Activated B cell treated with CpG ODN at 0.5 μM for 24 hours (primary cell): ENCODE results near the gene SGPL1. TPM values are rescaled to one million over a fixed set of nuclear protein-coding genes. Genes with fewer than 3 reads are reported as not detected.

ENCODE experiments used
- ATAC-seq: fragments of 200-7000 bp; cut with Tn5 transposase; one replicate; pipeline ENCODE4 v1.10.0; 2021; ENCODE audit warnings: low read depth, mild to moderate bottlenecking, moderate library complexity
- CTCF ChIA-PET: fragments of 350-600 bp; sonication (Branson Sonifier 250); formaldehyde crosslinking; loops from one replicate; lab custom pipeline; 2021; ENCODE audit warnings: antibody characterized with exemption; lab: Charles Lee
- POLR2A ChIA-PET: fragments of 350-600 bp; sonication (Branson Sonifier 250); formaldehyde crosslinking; loops from one replicate; lab custom pipeline; 2021; ENCODE audit warnings: antibody characterized with exemption; lab: Charles Lee
- DNase-seq: peaks from one replicate; pipeline ENCODE4 v3.0.0; 2022
- H3K27ac Mint-ChIP-seq: one replicate; pipeline ENCODE4 v1.8.0; 2020; ENCODE audit warnings: mixed read lengths
- H3K27me3 Mint-ChIP-seq: one replicate; pipeline ENCODE4 v1.8.0; 2021; ENCODE audit warnings: mixed read lengths
- H3K36me3 Mint-ChIP-seq: one replicate; pipeline ENCODE4 v1.8.0; 2021; ENCODE audit warnings: low read depth, mixed read lengths
- H3K4me1 Mint-ChIP-seq: one replicate; pipeline ENCODE4 v1.8.0; 2021; ENCODE audit warnings: mixed read lengths
- H3K4me3 Mint-ChIP-seq: one replicate; pipeline ENCODE4 v1.8.0; 2020; ENCODE audit warnings: mild to moderate bottlenecking, mixed read lengths
- H3K9me3 Mint-ChIP-seq: one replicate; pipeline ENCODE4 v1.8.0; 2020; ENCODE audit warnings: mixed read lengths
- intact Hi-C: fragments of 100-400 bp; cut with micrococcal nuclease; formaldehyde crosslinking; loops from one replicate; pipeline ENCODE4 v1.15.1; 2024
- total RNA-seq: library from RNA; stranded (reverse); gene quantifications from 2 replicates; pipeline ENCODE4 v1.2.3, GENCODE V29; 2022
- TF ChIP-seq, protein P1 (sequence below): fragments of 200-600 bp; IDR thresholded peaks from one replicate; pipeline ENCODE4 v1.8.0; 2022; ENCODE audit warnings: antibody characterized with exemption, mild to moderate bottlenecking

SGPL1 gene
- total RNA-seq, 1 donor from 2014 or later: 36.3 TPM

DNA sequence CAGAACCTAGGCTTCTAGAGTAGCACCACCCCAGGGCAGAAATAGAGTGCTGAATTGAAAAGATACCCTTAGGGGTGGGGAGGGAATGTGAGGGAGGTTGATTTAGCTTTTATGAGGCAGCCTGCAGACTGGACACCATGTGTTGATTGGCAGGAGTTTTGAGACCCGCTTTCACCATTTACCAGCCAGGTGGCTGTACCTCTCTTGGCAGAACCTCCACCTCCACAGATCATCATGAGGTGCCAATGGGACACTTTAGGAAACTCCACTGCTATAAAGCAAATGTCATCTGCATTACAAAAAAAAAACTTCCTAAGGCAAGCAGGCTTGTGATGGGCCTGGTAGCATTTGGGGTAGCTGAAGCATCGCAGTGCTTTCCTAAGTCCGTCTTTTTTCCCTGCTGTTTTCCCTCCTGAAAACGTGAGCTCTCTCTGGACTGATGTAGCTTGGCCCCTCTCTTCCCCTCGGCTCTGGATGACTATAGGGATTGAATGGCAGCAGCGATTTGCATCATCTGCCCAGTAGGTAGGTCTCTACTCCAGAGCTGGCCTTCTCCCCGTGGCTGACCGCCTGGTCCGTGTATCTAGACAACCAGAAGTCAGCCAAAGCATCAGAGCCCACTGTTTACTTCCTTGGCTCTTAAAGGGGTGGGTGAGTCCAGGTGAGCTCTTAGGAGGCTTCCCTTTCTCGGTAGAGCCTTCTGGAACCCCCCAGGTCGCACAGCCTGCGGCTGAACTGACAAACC lies 71.3 kb downstream of the SGPL1 start:
- ChIA-PET CTCF (interaction anchor here (0.7 kb wide), 1 partner anchor 416 kb away, joined by 3 read pairs; no protein-coding TSS in a partner anchor), POLR2A (interaction anchor here (0.5 to 1.8 kb wide), 2 partner anchors 70 to 358 kb away, joined by 3 to 5 read pairs; no protein-coding TSS in a partner anchor)
- Mint-ChIP-seq H3K9me3 (no peaks in the 10 kb centered on the region), H3K27me3 (no peaks in the 10 kb centered on the region), H3K4me3 (peak overlapping the region; percentile 84), H3K36me3 (peaks cover 22% of the 10 kb centered on the region), H3K27ac (peak overlapping the region; percentile 66), H3K4me1 (peaks cover 8% of the 10 kb centered on the region)
- DNase-seq: no peak
- TF ChIP-seq, protein P1, sequence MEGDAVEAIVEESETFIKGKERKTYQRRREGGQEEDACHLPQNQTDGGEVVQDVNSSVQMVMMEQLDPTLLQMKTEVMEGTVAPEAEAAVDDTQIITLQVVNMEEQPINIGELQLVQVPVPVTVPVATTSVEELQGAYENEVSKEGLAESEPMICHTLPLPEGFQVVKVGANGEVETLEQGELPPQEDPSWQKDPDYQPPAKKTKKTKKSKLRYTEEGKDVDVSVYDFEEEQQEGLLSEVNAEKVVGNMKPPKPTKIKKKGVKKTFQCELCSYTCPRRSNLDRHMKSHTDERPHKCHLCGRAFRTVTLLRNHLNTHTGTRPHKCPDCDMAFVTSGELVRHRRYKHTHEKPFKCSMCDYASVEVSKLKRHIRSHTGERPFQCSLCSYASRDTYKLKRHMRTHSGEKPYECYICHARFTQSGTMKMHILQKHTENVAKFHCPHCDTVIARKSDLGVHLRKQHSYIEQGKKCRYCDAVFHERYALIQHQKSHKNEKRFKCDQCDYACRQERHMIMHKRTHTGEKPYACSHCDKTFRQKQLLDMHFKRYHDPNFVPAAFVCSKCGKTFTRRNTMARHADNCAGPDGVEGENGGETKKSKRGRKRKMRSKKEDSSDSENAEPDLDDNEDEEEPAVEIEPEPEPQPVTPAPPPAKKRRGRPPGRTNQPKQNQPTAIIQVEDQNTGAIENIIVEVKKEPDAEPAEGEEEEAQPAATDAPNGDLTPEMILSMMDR: no peak
- intact Hi-C loops: loop anchor here (10.0 kb wide), 1 partner anchor 742 kb away; the partner anchor contains the start of gene TYSND1
- ATAC-seq: no peak

DNA sequence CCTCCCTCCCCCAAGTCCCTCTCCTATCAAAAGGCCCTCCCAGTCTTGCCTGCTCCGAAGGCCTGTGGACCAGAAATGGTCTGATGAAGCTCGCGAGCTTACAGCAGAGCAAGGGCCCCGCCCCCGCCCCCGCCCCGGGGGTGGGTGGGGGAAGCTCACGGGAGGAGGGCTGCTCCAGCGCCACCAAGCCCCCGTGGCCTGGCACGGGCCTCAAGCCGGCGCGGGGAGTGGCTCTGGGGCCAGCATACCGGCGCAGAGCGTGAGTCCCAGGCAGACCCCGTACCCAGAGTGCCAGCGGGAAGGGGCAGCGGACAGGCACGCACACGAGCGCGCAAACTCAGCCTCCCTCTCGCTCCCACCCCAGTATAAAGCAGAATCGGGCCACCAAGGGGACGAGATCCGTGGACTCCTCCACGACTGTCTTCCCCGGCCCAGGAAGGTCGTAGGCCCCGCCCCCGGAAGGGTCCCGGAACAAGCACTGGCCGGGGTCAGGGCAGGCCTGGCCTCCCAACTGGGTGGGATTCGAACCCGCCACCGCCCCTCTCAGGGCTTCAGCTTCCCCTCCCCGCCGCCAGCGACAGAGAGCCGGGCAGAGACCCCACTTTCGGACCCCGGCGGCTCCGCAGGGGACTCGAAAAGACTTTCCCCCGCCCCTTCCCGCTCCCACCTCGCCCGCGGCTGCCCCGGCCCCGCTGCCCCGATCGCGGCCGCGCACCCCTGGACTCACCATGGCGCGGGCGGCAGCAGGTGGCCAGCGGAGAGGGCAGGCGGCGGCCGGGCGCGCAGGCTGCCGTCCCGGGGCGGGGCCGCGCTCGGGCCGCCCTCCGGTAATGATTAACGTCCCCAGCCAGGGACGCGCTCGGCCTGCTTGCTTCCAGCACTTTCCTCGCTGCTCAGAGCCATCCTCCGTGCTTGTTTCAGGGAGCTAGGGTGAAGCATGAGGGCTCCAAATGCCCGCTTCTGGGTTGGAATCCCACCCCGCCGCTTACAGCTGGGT lies 72.4 kb downstream of the SGPL1 start, which contains the start of gene PCBD1:
Gene PCBD1 (minus strand): TSS at position 762 of the 997 bp plus-strand sequence. CDS start 32 bp downstream, at position 730.
- DNase-seq (peak; percentile 73), ATAC-seq (peak; percentile 92)
- TF ChIP-seq, protein P1: no peak
- H3K27me3 Mint-ChIP-seq: no peaks in the 10 kb centered on the region
- ChIA-PET CTCF (no interaction called here), POLR2A (interaction anchor here (0.5 to 1.8 kb wide), 4 partner anchors 9 to 359 kb away, joined by 3 to 5 read pairs (median 3); no protein-coding TSS in a partner anchor)
- peaks cover 22% of the 10 kb centered on the region for H3K36me3 Mint-ChIP-seq
- peak within 1 kb of the TSS; percentile 76 for H3K27ac Mint-ChIP-seq
- peak within 1 kb of the TSS; percentile 84 for H3K4me3 Mint-ChIP-seq
- peaks cover 8% of the 10 kb centered on the region for H3K4me1 Mint-ChIP-seq
- intact Hi-C loops: loop anchor here (1.0 to 10.0 kb wide), 4 partner anchors 73 to 743 kb away; partner anchors contain the start of genes EIF4EBP2, PPA1, SGPL1 and TYSND1
- no peaks in the 10 kb centered on the region for H3K9me3 Mint-ChIP-seq

DNA sequence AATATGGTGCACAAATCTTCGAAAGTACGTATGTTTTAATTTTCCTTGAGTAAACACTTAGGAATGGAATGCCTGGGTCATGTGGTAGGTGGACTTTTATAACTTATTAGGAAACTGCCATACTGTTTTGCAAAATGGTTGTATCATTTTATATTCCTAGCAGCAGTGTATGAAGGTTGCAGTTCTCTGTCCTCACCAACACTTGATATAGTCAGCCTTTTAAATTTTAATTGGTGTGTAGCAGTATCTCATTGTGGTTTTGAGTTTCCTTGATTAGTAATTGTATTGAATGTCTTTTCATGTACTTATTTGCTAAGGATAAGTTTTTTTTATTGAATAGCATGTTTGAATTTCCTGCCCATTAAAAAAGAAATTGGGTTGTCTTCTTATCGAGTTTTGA lies 73.5 kb downstream of the SGPL1 start:
- no peak overlapping the region for H3K27ac Mint-ChIP-seq
- POLR2A ChIA-PET: no interaction called here
- H3K4me1 Mint-ChIP-seq: peaks cover 8% of the 10 kb centered on the region
- ATAC-seq: no peak
- H3K4me3 Mint-ChIP-seq: peak overlapping the region; percentile 84
- H3K27me3 Mint-ChIP-seq: no peaks in the 10 kb centered on the region
- intact Hi-C loops: loop anchor here (2.0 to 10.0 kb wide), 3 partner anchors 74 to 744 kb away; partner anchors contain the start of genes PPA1, SGPL1 and TYSND1
- peaks cover 12% of the 10 kb centered on the region for H3K36me3 Mint-ChIP-seq
- TF ChIP-seq, protein P1: no peak
- no peaks in the 10 kb centered on the region for H3K9me3 Mint-ChIP-seq
- no peak for DNase-seq
- CTCF ChIA-PET: no interaction called here

DNA sequence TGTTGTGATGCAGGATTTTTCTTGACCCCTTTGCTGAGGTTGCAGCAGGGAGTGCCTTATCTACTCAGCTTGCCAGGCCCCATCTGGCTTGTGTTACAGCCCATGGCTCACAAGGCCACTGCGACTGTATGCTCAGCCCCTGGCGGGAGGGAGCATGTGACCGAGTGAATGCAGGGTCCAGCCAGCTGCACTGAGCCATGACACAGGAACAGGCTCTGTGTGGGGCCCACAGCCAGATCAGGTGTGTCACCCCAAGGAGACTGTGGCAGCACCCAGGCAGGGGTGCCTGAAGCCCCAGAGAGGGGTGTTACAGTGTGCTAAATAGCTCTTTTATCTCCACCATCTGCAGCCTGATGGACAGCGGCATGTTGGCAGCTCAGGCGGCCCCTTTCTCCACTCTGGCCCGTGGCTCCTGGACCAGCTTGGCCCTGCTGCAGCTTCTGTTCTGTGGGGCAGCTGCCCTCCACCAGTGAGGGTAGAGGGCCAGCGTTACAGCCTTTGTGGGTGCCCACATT lies 75.2 kb downstream of the SGPL1 start:
- DNase-seq (no peak), ATAC-seq (no peak)
- Mint-ChIP-seq H3K27me3 (no peaks in the 10 kb centered on the region), H3K9me3 (no peaks in the 10 kb centered on the region), H3K27ac (no peak overlapping the region), H3K4me3 (no peak overlapping the region), H3K4me1 (peaks cover 8% of the 10 kb centered on the region), H3K36me3 (no peaks in the 10 kb centered on the region)
- ChIA-PET CTCF (no interaction called here), POLR2A (no interaction called here)
- intact Hi-C loops: no loop called here
- TF ChIP-seq, protein P1: no peak
